HCEC 1CT (cell line): Measurements from ENCODE around the gene KIF21B.
A peak's percentile ranks its signal among the peaks of the same experiment; 100 is the strongest.

Experiments used
- DNase-seq: peaks from one replicate; pipeline ENCODE4 v3.0.0-alpha.2; 2017

The KIF21B gene

GRCh38 chr1:201041011-201041410, 17.5 kb upstream of the KIF21B start:
- no peak for DNase-seq

GRCh38 chr1:201039876-201040275, 16.4 kb upstream of the KIF21B start:
- no peak for DNase-seq

GRCh38 chr1:201039418-201039817, 15.9 kb upstream of the KIF21B start:
- DNase-seq, result no peak

GRCh38 chr1:201038186-201038876, 14.8 kb upstream of the KIF21B start:
- DNase-seq, result no peak

- no peak for DNase-seq
Measured at GRCh38 chr1:201036188-201036842, 12.8 kb upstream of the KIF21B start.

GRCh38 chr1:201034671-201035070, 11.2 kb upstream of the KIF21B start:
- DNase-seq, result no peak

GRCh38 chr1:201032408-201032807, 8.9 kb upstream of the KIF21B start:
- DNase-seq, result no peak

- no peak for DNase-seq
Measured at GRCh38 chr1:201028461-201028889, 5.0 kb upstream of the KIF21B start.

GRCh38 chr1:201026836-201027235, 3.3 kb upstream of the KIF21B start:
- no peak for DNase-seq

- no peak for DNase-seq
Measured at GRCh38 chr1:201026234-201026633, 2.7 kb upstream of the KIF21B start.

- DNase-seq, result peak; percentile 50
Measured at GRCh38 chr1:201025571-201026002, 2.1 kb upstream of the KIF21B start.

- no peak for DNase-seq
Measured at GRCh38 chr1:201024625-201024998, 1.1 kb upstream of the KIF21B start.

GRCh38 chr1:201023920-201024624, 558 bp upstream of the KIF21B start:
- DNase-seq, result no peak

- DNase-seq, result no peak
Measured at GRCh38 chr1:201022820-201023516, 546 bp downstream of the KIF21B start.

GRCh38 chr1:201022493-201022819, 1.1 kb downstream of the KIF21B start:
- no peak for DNase-seq

- DNase-seq, result no peak
Measured at GRCh38 chr1:201021630-201022492, 1.7 kb downstream of the KIF21B start.

GRCh38 chr1:201020721-201021629, 2.5 kb downstream of the KIF21B start:
- peak; percentile 16 for DNase-seq

- DNase-seq, result no peak
Measured at GRCh38 chr1:201020040-201020591, 3.4 kb downstream of the KIF21B start.

GRCh38 chr1:201019321-201019977, 4.1 kb downstream of the KIF21B start:
- peak; percentile 27 for DNase-seq

GRCh38 chr1:201017828-201018163, 5.7 kb downstream of the KIF21B start:
- no peak for DNase-seq
